Natural killer cell treated with Interleukin-12 subunit alpha and Interleukin-12 subunit beta and Interleukin-15 and Interleukin-18, amount 100 ng/mL, for 72 hours (primary cell): ENCODE results near the gene SLC41A3. TPM values are rescaled to one million over a fixed set of nuclear protein-coding genes. Genes with fewer than 3 reads are reported as not detected.
"Not testable (repeated sequence)": the region's sequence is repeated elsewhere in the genome, so short reads cannot be mapped to it uniquely, and the experiment has no call there.

Experiments used
- ATAC-seq, 2 donors: fragments of 150-1000 bp; cut with Tn5 transposase in 1 of 2; sonication (Bioruptor Pico), chemical (Tn5 transposase) in 1 of 2; 2 replicates each; pipeline ENCODE4 v1.10.0; 2021
- DNase-seq: peaks from one replicate; pipeline ENCODE4 v3.0.0; 2022; ENCODE audit warnings: low spot score
- H3K27ac Mint-ChIP-seq, 2 donors: 1 replicate in 1 of 2; 2 replicates in 1 of 2; pipeline ENCODE4 v1.8.0; 2022; ENCODE audit warnings: mixed read lengths in 2 of 2, mild to moderate bottlenecking in 1 of 2, moderate library complexity in 1 of 2
- H3K27me3 Mint-ChIP-seq, 2 donors: 1 replicate in 1 of 2; 2 replicates in 1 of 2; pipeline ENCODE4 v1.8.0; 2022; ENCODE audit warnings: mixed read lengths in 2 of 2
- H3K36me3 Mint-ChIP-seq: one replicate; pipeline ENCODE4 v1.8.0; 2022; ENCODE audit warnings: mixed read lengths
- H3K4me1 Mint-ChIP-seq, 2 donors: 1 replicate in 1 of 2; 2 replicates in 1 of 2; pipeline ENCODE4 v1.8.0; 2022; ENCODE audit warnings: low read depth in 2 of 2, mixed read lengths in 2 of 2, mild to moderate bottlenecking in 1 of 2
- H3K4me3 Mint-ChIP-seq: one replicate; pipeline ENCODE4 v1.8.0; 2022; ENCODE audit warnings: mixed read lengths
- H3K9me3 Mint-ChIP-seq: 2 replicates; pipeline ENCODE4 v1.8.0; 2022; ENCODE audit warnings: mixed read lengths
- total RNA-seq, 2 donors: library from RNA; stranded (reverse); gene quantifications; one replicate each; pipeline ENCODE4 v1.2.3, GENCODE V29; 2022

SLC41A3 gene
- total RNA-seq, 2 donors from 2014 or later, result 30.4 to 36.4 TPM

GRCh38 chr3:126008219-126008618 is 75.7 kb downstream of the SLC41A3 start:
- H3K9me3 Mint-ChIP-seq, result no peaks in the 10 kb centered on the region
- no peak overlapping the region for H3K4me3 Mint-ChIP-seq
- no peak for DNase-seq
- peaks cover 17% of the 10 kb centered on the region for H3K36me3 Mint-ChIP-seq
- H3K4me1 Mint-ChIP-seq, result no peaks in the 10 kb centered on the region
- no peaks in the 10 kb centered on the region for H3K27me3 Mint-ChIP-seq
- no peak overlapping the region for H3K27ac Mint-ChIP-seq
- ATAC-seq, result peak; percentile 50 to 63

GRCh38 chr3:126005951-126006350 is 78.0 kb downstream of the SLC41A3 start:
- no peak overlapping the region for H3K4me3 Mint-ChIP-seq
- peaks cover 6% of the 10 kb centered on the region for H3K9me3 Mint-ChIP-seq
- ATAC-seq (no peak), DNase-seq (no peak)
- no peaks in the 10 kb centered on the region for H3K27me3 Mint-ChIP-seq
- H3K36me3 Mint-ChIP-seq, result peaks cover 21% of the 10 kb centered on the region
- H3K4me1 Mint-ChIP-seq, result no peaks in the 10 kb centered on the region
- H3K27ac Mint-ChIP-seq, result no peak overlapping the region

- Mint-ChIP-seq H3K27ac (no peak overlapping the region), H3K9me3 (peaks cover 6% of the 10 kb centered on the region), H3K4me3 (no peak overlapping the region), H3K4me1 (no peaks in the 10 kb centered on the region), H3K36me3 (peaks cover 27% of the 10 kb centered on the region), H3K27me3 (no peaks in the 10 kb centered on the region)
- DNase-seq (no peak), ATAC-seq (no peak)
These were observed 79.2 kb downstream of the SLC41A3 start for GRCh38 chr3:126004692-126005091.

- Mint-ChIP-seq H3K4me1 (no peaks in the 10 kb centered on the region), H3K36me3 (peaks cover 32% of the 10 kb centered on the region), H3K9me3 (peaks cover 10% of the 10 kb centered on the region), H3K27me3 (peaks cover 0 to 3% of the 10 kb centered on the region in 2 donors), H3K27ac (no peak overlapping the region), H3K4me3 (no peak overlapping the region)
- ATAC-seq (no peak), DNase-seq (no peak)
These were observed 79.7 kb downstream of the SLC41A3 start for GRCh38 chr3:126004217-126004616.

DNA sequence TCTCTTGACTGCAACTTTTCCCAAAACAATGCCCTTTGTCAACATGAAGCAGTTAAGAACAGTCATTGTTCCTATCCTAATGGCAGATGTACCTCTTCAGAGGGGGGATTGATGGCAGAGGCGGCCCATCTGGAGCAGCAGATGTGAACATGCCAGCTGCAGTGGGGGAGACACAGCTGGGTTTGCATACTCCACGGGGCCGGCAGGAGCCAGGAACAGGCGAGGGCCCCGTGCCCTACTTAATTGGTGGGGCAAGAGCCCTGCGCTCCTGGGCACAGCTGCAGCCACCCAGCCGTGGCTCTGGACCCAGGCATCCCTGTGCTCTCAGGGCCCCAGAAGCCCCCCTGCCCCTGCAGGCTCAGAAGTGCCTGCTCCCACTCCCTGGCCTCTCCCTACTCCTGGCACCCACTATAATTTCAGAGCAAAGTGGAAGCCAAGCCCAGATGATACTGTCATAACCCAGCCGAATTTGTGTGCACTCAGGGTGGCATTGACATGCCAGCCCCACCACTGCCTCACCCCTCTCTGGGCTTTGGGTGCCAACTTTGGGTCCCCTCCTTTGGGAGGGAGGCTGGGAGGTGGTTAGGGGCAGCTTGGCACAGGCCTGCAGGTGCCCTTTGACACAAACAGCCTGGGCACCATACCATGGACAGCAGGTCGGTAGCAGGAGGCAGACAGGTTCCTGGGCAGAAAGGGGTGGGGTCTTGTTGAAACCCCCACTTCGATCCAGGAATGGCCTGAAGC is 80.3 kb downstream of the SLC41A3 start:
- DNase-seq (no peak), ATAC-seq (peak in 1 of 2 donors; percentile 7)
- Mint-ChIP-seq H3K4me3 (no peak overlapping the region), H3K27ac (no peak overlapping the region), H3K4me1 (no peaks in the 10 kb centered on the region), H3K27me3 (peaks cover 0 to 5% of the 10 kb centered on the region in 2 donors), H3K36me3 (peaks cover 34% of the 10 kb centered on the region), H3K9me3 (peaks cover 15% of the 10 kb centered on the region)

GRCh38 chr3:126002189-126002588 is 81.7 kb downstream of the SLC41A3 start:
- peaks cover 16% of the 10 kb centered on the region for H3K9me3 Mint-ChIP-seq
- DNase-seq (no peak), ATAC-seq (no peak)
- H3K27me3 Mint-ChIP-seq, result peaks cover 0 to 5% of the 10 kb centered on the region in 2 donors
- H3K36me3 Mint-ChIP-seq, result peaks cover 44% of the 10 kb centered on the region
- no peak overlapping the region for H3K4me3 Mint-ChIP-seq
- H3K27ac Mint-ChIP-seq, result no peak overlapping the region
- no peaks in the 10 kb centered on the region for H3K4me1 Mint-ChIP-seq

- H3K27ac Mint-ChIP-seq, H3K4me3 Mint-ChIP-seq, H3K4me1 Mint-ChIP-seq, H3K27me3 Mint-ChIP-seq, ATAC-seq, DNase-seq: not testable (repeated sequence)
- Mint-ChIP-seq H3K36me3 (peaks cover 36% of the 10 kb centered on the region), H3K9me3 (peaks cover 10% of the 10 kb centered on the region)
These were observed 87.2 kb downstream of the SLC41A3 start for GRCh38 chr3:125996751-125997150.

GRCh38 chr3:125990253-125990970 is 93.5 kb downstream of the SLC41A3 start:
- ATAC-seq (peak; percentile 93 to 96), DNase-seq (peak; percentile 80)
- Mint-ChIP-seq H3K9me3 (no peaks in the 10 kb centered on the region), H3K27ac (peak overlapping the region; percentile 89 to 94), H3K27me3 (no peaks in the 10 kb centered on the region), H3K4me1 (peaks cover 12 to 22% of the 10 kb centered on the region in 2 donors), H3K36me3 (peaks cover 4% of the 10 kb centered on the region), H3K4me3 (peak overlapping the region; percentile 90)

DNA sequence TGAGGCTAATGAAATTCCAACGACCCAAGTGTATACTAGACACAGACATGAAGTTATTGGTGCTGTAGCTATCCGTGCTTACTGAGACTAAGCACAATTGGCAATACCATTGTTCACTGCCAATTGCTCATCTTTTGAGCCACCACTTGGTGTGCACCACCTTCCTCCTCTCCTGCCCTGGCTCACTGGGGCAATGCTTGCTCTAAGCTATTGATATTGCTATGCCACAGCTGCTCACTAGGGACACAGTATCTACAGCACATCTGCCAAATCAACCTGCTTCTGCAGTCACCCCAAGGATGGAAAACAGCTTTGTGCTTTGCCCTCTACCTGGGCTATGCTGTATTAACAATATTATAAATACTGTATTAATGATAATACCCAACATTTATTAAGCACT is 99.0 kb downstream of the SLC41A3 start:
- H3K4me1 Mint-ChIP-seq, result peaks cover 4 to 12% of the 10 kb centered on the region in 2 donors
- H3K9me3 Mint-ChIP-seq, H3K4me3 Mint-ChIP-seq, H3K36me3 Mint-ChIP-seq, H3K27me3 Mint-ChIP-seq, H3K27ac Mint-ChIP-seq, DNase-seq, ATAC-seq: not testable (repeated sequence)

DNA sequence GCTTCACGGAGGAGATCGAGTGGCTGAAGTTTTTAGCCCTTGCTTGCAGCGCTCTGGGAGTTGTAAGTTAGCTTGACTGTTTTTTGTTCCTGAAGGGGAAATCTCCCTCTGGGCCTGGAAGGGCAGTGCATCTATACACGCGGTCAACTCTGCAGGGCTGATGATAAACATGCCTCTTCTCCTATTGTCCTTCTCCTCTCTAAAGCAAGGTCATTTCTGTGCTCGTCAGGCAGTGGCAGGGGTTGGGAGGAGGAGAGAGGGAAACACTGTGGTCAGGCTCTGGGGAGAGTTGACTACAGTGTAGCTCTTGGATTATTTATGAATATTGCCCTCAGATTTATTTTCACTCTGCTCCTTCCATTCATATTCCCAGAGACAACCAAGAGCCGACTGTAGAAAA is 106.8 kb downstream of the SLC41A3 start:
- not testable (repeated sequence) for H3K27ac Mint-ChIP-seq, H3K9me3 Mint-ChIP-seq, H3K27me3 Mint-ChIP-seq, H3K4me3 Mint-ChIP-seq, H3K4me1 Mint-ChIP-seq, ATAC-seq, DNase-seq, H3K36me3 Mint-ChIP-seq

DNA sequence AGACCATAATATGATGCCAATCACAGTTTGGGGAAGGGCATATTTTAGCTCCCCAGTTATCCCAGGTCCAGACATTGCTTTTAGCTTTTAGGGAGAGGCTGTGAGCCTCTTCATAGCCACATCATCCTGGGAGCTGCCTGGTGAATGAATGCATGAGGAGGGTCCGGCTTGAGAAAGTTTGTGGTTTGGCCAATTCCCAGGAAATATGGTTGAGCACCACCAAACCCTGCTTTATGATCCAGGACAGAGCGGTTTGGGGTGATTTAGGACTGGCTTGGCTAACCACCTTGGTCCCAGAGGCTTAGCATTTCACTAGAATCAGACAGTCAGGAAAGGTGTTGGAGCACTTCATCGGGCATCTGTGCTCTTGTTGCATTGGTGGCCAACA is 107.9 kb downstream of the SLC41A3 start:
- H3K4me3 Mint-ChIP-seq, H3K27ac Mint-ChIP-seq, DNase-seq, H3K4me1 Mint-ChIP-seq, ATAC-seq, H3K9me3 Mint-ChIP-seq, H3K36me3 Mint-ChIP-seq: not testable (repeated sequence)
- H3K27me3 Mint-ChIP-seq, result peaks cover 8 to 15% of the 10 kb centered on the region in 2 donors

DNA sequence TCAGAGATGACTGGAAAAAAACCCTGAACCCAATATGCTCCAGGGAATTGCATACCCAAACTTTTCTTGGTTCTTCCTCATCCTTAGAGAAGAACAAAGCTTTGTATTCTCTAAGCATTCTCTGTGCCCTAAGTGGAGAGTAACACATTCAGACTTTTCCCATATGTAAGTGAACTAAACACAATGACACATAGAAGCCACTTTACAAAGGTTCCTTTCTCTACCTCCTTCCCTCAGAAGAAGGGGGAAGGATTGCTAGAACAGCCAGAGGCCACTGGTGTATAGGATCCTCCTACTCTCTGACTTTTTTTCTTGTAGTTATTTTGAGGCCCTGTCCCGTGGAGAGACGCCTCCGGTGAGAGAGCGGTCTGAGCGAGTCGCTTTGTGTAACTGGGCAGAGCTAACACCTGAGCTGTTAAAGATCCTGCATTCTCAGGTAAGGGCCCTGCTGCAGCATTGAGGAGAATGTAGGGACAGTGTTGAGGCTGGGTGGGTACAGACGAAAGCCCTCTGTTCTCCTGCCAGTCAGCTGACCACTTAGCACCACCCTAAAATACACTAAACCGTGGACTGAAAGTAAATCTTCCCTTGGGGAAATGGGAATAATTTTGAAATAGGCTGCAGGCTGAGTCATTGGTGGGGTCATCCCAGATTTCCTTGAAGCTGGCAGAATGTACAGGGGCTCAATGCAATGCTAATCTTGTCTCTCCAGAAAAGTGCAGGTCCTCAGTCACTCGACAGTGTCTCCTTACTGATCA is 108.5 kb downstream of the SLC41A3 start:
- not testable (repeated sequence) for H3K4me3 Mint-ChIP-seq, H3K36me3 Mint-ChIP-seq

GRCh38 chr3:125971997-125972944 is 111.7 kb downstream of the SLC41A3 start:
- not testable (repeated sequence) for H3K4me1 Mint-ChIP-seq, H3K27ac Mint-ChIP-seq, H3K36me3 Mint-ChIP-seq, H3K9me3 Mint-ChIP-seq
- peaks cover 8 to 16% of the 10 kb centered on the region in 2 donors for H3K27me3 Mint-ChIP-seq
- DNase-seq (peak; percentile 75), ATAC-seq (peak; percentile 76)
- peak overlapping the region; percentile 36 for H3K4me3 Mint-ChIP-seq

More for the DNA sequence above, 108.5 kb downstream of the SLC41A3 start:
- not testable (repeated sequence) for H3K4me1 Mint-ChIP-seq, H3K27ac Mint-ChIP-seq, ATAC-seq, DNase-seq, H3K9me3 Mint-ChIP-seq
- H3K27me3 Mint-ChIP-seq, result peaks cover 8 to 16% of the 10 kb centered on the region in 2 donors
